Prostate gland (tissue), 2 donors: ENCODE results near the gene SRI. TPM values are rescaled to one million over a fixed set of nuclear protein-coding genes. Genes with fewer than 3 reads are reported as not detected.

Experiments
- DNase-seq: peaks from one replicate; pipeline ENCODE4 v3.0.0-alpha.2; 2019; ENCODE audit warnings: low spot score
- H3K27ac ChIP-seq, 2 donors: fragments of 200-600 bp; sonication (generic); 2 replicates each; pipeline ENCODE4 v1.5.1; 2017 to 2019
- H3K27me3 ChIP-seq: fragments of 200-600 bp; sonication (generic); replicated peaks from 2 replicates; pipeline ENCODE4 v1.5.1; 2019; ENCODE audit not compliant: insufficient read depth
- H3K36me3 ChIP-seq, 2 donors: fragments of 200-600 bp; sonication (generic); 1 replicate in 1 of 2; 2 replicates in 1 of 2; pipeline versions ENCODE4 v1.5.1 to v1.8.1; 2017 to 2019
- H3K4me1 ChIP-seq: fragments of 200-600 bp; sonication (generic); replicated peaks from 2 replicates; pipeline ENCODE4 v1.5.1; 2019
- H3K4me3 ChIP-seq, 2 donors: fragments of 200-600 bp; sonication (generic); 2 replicates each; pipeline ENCODE4 v1.5.1; 2017 to 2019
- H3K9me3 ChIP-seq: fragments of 200-600 bp; sonication (generic); 2 replicates; pipeline ENCODE4 v1.5.1; 2017
- POLR2A ChIP-seq: fragments of 450-650 bp; IDR thresholded peaks from one replicate; pipeline ENCODE4 v1.6.1; 2016; ENCODE audit warnings: antibody characterized with exemption, mild to moderate bottlenecking
- POLR2AphosphoS5 ChIP-seq: sonication (generic); formaldehyde crosslinking; IDR thresholded peaks from one replicate; pipeline ENCODE4 v1.6.1; 2017; ENCODE audit warnings: antibody characterized with exemption
- WGBS: methylation state at CpG from one replicate; pipeline ENCODE4 v1.1.5; 2018; 5-methylcytosine and 5-hydroxymethylcytosine counted together
- intact Hi-C: fragments of 100-400 bp; cut with DNase I; formaldehyde crosslinking; loops from one replicate; pipeline ENCODE4 v1.14.2; 2022
- total RNA-seq, 2 donors: library from RNA; depleted of rRNA; stranded (reverse); fragments of >200 nt; gene quantifications; one replicate each; pipeline ENCODE4 v1.1.0, GENCODE V29; 2016
- TF ChIP-seq, protein P1 (sequence below), 4 experiments: fragments of 200-600 bp in 2 of 4; fragments of 450-650 bp in 2 of 4; sonication (generic) in 2 of 4; IDR thresholded peaks; 1 replicate in 3 of 4; 2 replicates in 1 of 4; pipeline ENCODE4 v1.5.1; 2016 to 2019; ENCODE audit warnings: antibody characterized with exemption in 4 of 4, mild to moderate bottlenecking in 2 of 4, moderate library complexity in 2 of 4

The SRI gene
- total RNA-seq, 2 donors from 2014 or later = 61.9 to 78.8 TPM

DNA sequence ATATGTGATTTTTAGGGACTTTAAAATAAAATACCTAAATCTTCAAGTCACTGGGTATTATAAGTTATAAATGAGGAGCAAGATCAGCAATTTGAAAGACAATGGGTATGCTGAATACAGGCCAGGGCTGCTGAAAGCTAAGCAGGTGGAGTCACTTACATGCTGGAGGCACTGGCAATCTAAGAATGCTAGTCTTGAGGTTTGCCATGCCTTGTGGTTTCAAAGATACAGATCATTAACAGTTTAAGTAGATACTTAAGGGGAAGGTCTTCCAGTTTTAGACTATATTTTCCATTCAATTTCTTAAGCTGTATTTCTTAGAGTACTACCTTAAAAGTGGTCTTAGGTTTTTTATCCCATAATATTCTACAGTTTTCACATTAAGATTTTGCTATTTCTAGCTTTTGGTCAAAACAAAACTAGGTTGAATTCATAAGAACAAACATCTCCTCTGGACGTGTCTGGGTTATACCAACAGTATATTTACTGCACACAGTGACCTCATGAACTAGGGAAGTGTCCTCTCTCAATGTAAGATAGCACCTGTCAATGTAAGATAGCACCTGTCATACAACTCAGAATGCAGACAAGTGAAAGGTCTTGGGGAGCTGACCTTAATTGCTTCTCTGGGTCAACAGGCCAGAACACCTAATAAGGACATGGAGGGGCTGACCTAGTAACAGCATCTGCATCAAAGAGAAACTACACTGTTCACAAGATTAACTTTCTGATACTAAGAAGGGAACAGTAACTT lies 2.0 kb downstream of the SRI start:
- H3K4me3 ChIP-seq = no peak overlapping the region
- intact Hi-C loops = no loop called here
- peak overlapping the region in 1 of 2 donors; percentile 15 for H3K27ac ChIP-seq

DNA sequence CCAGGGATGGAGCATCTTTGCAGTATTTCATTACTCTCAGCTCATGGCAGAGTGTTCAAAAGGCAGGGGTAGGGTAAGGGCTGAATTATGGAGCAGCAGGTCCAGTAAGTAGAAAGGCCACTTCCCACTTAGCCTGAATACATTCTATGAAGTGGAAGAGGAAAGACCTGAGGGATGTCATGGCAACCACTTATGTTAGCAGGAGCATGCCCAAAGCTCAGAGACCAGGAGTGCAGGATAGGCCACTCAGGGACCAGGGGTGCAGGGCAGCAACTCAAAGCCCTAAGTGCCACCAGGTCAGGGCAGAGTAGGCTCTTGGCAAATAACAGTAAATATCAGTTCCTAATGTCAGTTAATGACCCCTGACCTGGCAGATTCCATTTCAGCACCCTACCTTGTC lies 3.6 kb downstream of the SRI start:
- no peak overlapping the region for H3K27ac ChIP-seq
- H3K9me3 ChIP-seq = no peaks in the 10 kb centered on the region
- TF ChIP-seq POLR2AphosphoS5 (no peak), POLR2A (no peak)
- TF ChIP-seq, protein P1, sequence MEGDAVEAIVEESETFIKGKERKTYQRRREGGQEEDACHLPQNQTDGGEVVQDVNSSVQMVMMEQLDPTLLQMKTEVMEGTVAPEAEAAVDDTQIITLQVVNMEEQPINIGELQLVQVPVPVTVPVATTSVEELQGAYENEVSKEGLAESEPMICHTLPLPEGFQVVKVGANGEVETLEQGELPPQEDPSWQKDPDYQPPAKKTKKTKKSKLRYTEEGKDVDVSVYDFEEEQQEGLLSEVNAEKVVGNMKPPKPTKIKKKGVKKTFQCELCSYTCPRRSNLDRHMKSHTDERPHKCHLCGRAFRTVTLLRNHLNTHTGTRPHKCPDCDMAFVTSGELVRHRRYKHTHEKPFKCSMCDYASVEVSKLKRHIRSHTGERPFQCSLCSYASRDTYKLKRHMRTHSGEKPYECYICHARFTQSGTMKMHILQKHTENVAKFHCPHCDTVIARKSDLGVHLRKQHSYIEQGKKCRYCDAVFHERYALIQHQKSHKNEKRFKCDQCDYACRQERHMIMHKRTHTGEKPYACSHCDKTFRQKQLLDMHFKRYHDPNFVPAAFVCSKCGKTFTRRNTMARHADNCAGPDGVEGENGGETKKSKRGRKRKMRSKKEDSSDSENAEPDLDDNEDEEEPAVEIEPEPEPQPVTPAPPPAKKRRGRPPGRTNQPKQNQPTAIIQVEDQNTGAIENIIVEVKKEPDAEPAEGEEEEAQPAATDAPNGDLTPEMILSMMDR (IDR thresholded peaks at IDR 0.05) = no peak
- H3K4me3 ChIP-seq = no peak overlapping the region
- intact Hi-C loops = no loop called here
- DNase-seq = no peak
- peaks cover 0 to 7% of the 10 kb centered on the region in 2 donors for H3K36me3 ChIP-seq
- no peaks in the 10 kb centered on the region for H3K27me3 ChIP-seq
- no peaks in the 10 kb centered on the region for H3K4me1 ChIP-seq

More for the DNA sequence above, 2.0 kb downstream of the SRI start:
- no peaks in the 10 kb centered on the region for H3K27me3 ChIP-seq
- TF ChIP-seq POLR2A (no peak), POLR2AphosphoS5 (no peak)
- TF ChIP-seq, protein P1 (IDR thresholded peaks at IDR 0.05) = no peak
- H3K36me3 ChIP-seq = peaks cover 0 to 7% of the 10 kb centered on the region in 2 donors
- DNase-seq = no peak
- no peaks in the 10 kb centered on the region for H3K4me1 ChIP-seq
- no peaks in the 10 kb centered on the region for H3K9me3 ChIP-seq
- WGBS = 21% methylated on average over 1 of the region's 1 CpG

DNA sequence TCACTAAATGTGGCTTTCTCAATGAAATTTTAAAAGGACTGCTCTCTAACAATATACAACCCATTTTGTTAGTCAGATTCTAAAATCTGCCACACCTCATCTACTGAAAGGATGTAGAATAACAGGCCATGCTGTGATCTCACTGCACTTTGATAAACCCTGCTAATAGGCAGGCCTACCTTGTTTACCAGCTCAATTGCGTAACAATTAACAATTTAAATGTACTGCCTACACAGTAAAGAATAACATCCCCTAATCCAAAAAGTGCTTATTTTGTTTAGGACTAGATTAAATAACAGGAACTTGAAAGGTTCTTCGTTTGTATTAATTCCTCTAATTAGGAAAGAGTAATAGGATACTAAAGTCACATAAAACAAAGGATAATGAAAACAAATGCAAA lies 4.5 kb downstream of the SRI start:
- Histone ChIP-seq H3K27ac (no peak overlapping the region), H3K4me3 (no peak overlapping the region), H3K9me3 (no peaks in the 10 kb centered on the region), H3K36me3 (peaks cover 0 to 7% of the 10 kb centered on the region in 2 donors), H3K27me3 (no peaks in the 10 kb centered on the region), H3K4me1 (no peaks in the 10 kb centered on the region)
- 70% methylated on average over 2 of the region's 2 CpGs for WGBS
- intact Hi-C loops = no loop called here
- TF ChIP-seq, protein P1 (IDR thresholded peaks at IDR 0.05) = no peak
- TF ChIP-seq POLR2AphosphoS5 (no peak), POLR2A (no peak)
- DNase-seq = no peak

DNA sequence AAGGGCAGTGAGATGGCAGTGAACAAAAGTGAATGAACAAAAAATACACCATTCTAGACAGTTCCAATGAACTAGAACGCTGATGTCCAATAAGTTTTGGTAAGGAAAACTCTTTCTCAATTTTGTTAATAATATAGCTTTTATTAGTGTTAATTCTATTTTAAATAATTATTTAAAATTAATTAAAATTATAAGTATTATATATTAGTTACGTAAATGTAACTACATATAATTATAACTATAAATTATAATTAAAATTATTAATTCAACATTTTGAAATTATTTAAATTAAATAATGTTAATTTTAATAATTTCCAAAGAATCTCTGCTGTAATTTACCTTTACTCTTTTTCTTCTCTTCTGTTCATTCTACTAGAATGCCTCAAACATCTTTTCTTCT lies 5.4 kb downstream of the SRI start:
- Histone ChIP-seq H3K4me1 (no peaks in the 10 kb centered on the region), H3K27ac (no peak overlapping the region), H3K36me3 (peaks cover 0 to 7% of the 10 kb centered on the region in 2 donors), H3K9me3 (no peaks in the 10 kb centered on the region), H3K4me3 (no peak overlapping the region), H3K27me3 (no peaks in the 10 kb centered on the region)
- intact Hi-C loops = no loop called here
- no peak for DNase-seq
- 98% methylated on average over 2 of the region's 2 CpGs for WGBS
- TF ChIP-seq POLR2AphosphoS5 = no peak

DNA sequence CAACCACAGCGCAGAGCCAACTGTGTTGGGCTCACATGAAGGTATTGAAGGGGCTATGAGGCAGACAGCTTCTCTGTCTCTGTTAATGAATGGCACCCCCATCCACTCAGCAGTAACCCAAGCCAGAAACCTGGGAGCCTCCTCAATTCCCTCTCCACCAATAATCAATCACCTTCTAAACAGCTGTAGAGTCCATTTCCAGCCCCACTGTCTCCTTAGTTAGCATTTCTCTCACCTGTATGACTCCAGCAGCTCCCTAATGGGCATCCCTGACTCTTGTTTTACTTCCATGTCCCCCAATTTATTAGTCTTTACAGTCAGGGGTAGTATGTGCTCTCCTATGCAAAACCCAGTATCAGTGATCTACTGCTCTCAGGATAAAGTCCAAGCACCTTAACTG lies 6.9 kb downstream of the SRI start:
- Histone ChIP-seq H3K27ac (no peak overlapping the region), H3K36me3 (peaks cover 6 to 7% of the 10 kb centered on the region in 2 donors), H3K9me3 (no peaks in the 10 kb centered on the region), H3K27me3 (no peaks in the 10 kb centered on the region), H3K4me3 (no peak overlapping the region), H3K4me1 (no peaks in the 10 kb centered on the region)
- 100% methylated on average over 1 of the region's 1 CpG for WGBS
- no peak for TF ChIP-seq POLR2AphosphoS5
- TF ChIP-seq POLR2A = no peak
- TF ChIP-seq, protein P1 (IDR thresholded peaks at IDR 0.05) = no peak
- no peak for DNase-seq
- intact Hi-C loops = no loop called here
